T-helper 1 cell treated with Interleukin-12 subunit alpha and Interleukin-12 subunit beta and Interleukin-4 antibody, amounts not matched to agents 30 μg/mL and 1 μg/mL, for 36 hours (primary cell): Measurements from ENCODE around the gene RCSD1.
A peak's percentile ranks its signal among the peaks of the same experiment; 100 is the strongest.
"Not testable (repeated sequence)": the region's sequence is repeated elsewhere in the genome, so short reads cannot be mapped to it uniquely, and the experiment has no call there.

Source experiments
- H3K27ac Mint-ChIP-seq: one replicate; pipeline ENCODE4 v1.8.0; 2021; ENCODE audit warnings: mild to moderate bottlenecking, mixed read lengths
- H3K27me3 Mint-ChIP-seq: one replicate; pipeline ENCODE4 v1.8.0; 2021; ENCODE audit warnings: low read depth, mixed read lengths
- H3K36me3 Mint-ChIP-seq: one replicate; pipeline ENCODE4 v1.8.0; 2021; ENCODE audit warnings: low read depth, mixed read lengths
- H3K4me1 Mint-ChIP-seq: one replicate; pipeline ENCODE4 v1.8.0; 2021; ENCODE audit warnings: low read depth, mixed read lengths
- H3K4me3 Mint-ChIP-seq: one replicate; pipeline ENCODE4 v1.8.0; 2021; ENCODE audit warnings: mild to moderate bottlenecking, moderate library complexity, mixed read lengths
- H3K9me3 Mint-ChIP-seq: one replicate; pipeline ENCODE4 v1.8.0; 2021; ENCODE audit warnings: mixed read lengths

Gene RCSD1

GRCh38 chr1:167710836-167711235 is 80.8 kb downstream of the RCSD1 start:
- H3K36me3 Mint-ChIP-seq = peaks cover 17% of the 10 kb centered on the region
- peaks cover 11% of the 10 kb centered on the region for H3K27me3 Mint-ChIP-seq
- H3K9me3 Mint-ChIP-seq = no peaks in the 10 kb centered on the region
- H3K4me3 Mint-ChIP-seq = no peak overlapping the region
- peaks cover 33% of the 10 kb centered on the region for H3K4me1 Mint-ChIP-seq
- no peak overlapping the region for H3K27ac Mint-ChIP-seq

GRCh38 chr1:167711797-167712196 is 81.8 kb downstream of the RCSD1 start:
- no peak overlapping the region for H3K4me3 Mint-ChIP-seq
- peaks cover 11% of the 10 kb centered on the region for H3K27me3 Mint-ChIP-seq
- H3K9me3 Mint-ChIP-seq = no peaks in the 10 kb centered on the region
- H3K27ac Mint-ChIP-seq = no peak overlapping the region
- peaks cover 36% of the 10 kb centered on the region for H3K4me1 Mint-ChIP-seq
- H3K36me3 Mint-ChIP-seq = peaks cover 13% of the 10 kb centered on the region

GRCh38 chr1:167713330-167714081 is 83.5 kb downstream of the RCSD1 start:
- peak overlapping the region; percentile 81 for H3K27ac Mint-ChIP-seq
- H3K27me3 Mint-ChIP-seq = peaks cover 11% of the 10 kb centered on the region
- peak overlapping the region; percentile 94 for H3K4me3 Mint-ChIP-seq
- H3K36me3 Mint-ChIP-seq = peaks cover 3% of the 10 kb centered on the region
- H3K4me1 Mint-ChIP-seq = peaks cover 41% of the 10 kb centered on the region
- no peaks in the 10 kb centered on the region for H3K9me3 Mint-ChIP-seq

GRCh38 chr1:167714098-167714438 is 84.0 kb downstream of the RCSD1 start:
- Mint-ChIP-seq H3K9me3 (no peaks in the 10 kb centered on the region), H3K4me3 (peak overlapping the region; percentile 94), H3K36me3 (peaks cover 3% of the 10 kb centered on the region), H3K4me1 (peaks cover 39% of the 10 kb centered on the region), H3K27me3 (peaks cover 11% of the 10 kb centered on the region), H3K27ac (no peak overlapping the region)

GRCh38 chr1:167714439-167715156 is 84.6 kb downstream of the RCSD1 start:
- Mint-ChIP-seq H3K9me3 (no peaks in the 10 kb centered on the region), H3K36me3 (peaks cover 3% of the 10 kb centered on the region), H3K27ac (peak overlapping the region; percentile 91), H3K27me3 (peaks cover 11% of the 10 kb centered on the region), H3K4me1 (peaks cover 43% of the 10 kb centered on the region), H3K4me3 (peak overlapping the region; percentile 94)

GRCh38 chr1:167715157-167715999 is 85.3 kb downstream of the RCSD1 start:
- peak overlapping the region; percentile 94 for H3K4me3 Mint-ChIP-seq
- H3K36me3 Mint-ChIP-seq = peaks cover 3% of the 10 kb centered on the region
- H3K27me3 Mint-ChIP-seq = peaks cover 11% of the 10 kb centered on the region
- no peaks in the 10 kb centered on the region for H3K9me3 Mint-ChIP-seq
- peak overlapping the region; percentile 91 for H3K27ac Mint-ChIP-seq
- peaks cover 44% of the 10 kb centered on the region for H3K4me1 Mint-ChIP-seq

GRCh38 chr1:167716000-167716271 is 85.9 kb downstream of the RCSD1 start:
- Mint-ChIP-seq H3K4me1 (peaks cover 49% of the 10 kb centered on the region), H3K36me3 (peaks cover 3% of the 10 kb centered on the region), H3K9me3 (no peaks in the 10 kb centered on the region), H3K27me3 (peaks cover 11% of the 10 kb centered on the region), H3K27ac (peak overlapping the region; percentile 91), H3K4me3 (peak overlapping the region; percentile 94)

- peaks cover 55% of the 10 kb centered on the region for H3K4me1 Mint-ChIP-seq
- peak overlapping the region; percentile 53 for H3K27ac Mint-ChIP-seq
Observed at GRCh38 chr1:167717351-167717750, 87.3 kb downstream of the RCSD1 start.

GRCh38 chr1:167718914-167719691 is 89.1 kb downstream of the RCSD1 start:
- H3K27me3 Mint-ChIP-seq = peaks cover 6% of the 10 kb centered on the region
- H3K9me3 Mint-ChIP-seq = no peaks in the 10 kb centered on the region
- peak overlapping the region; percentile 69 for H3K27ac Mint-ChIP-seq
- H3K4me1 Mint-ChIP-seq = peaks cover 62% of the 10 kb centered on the region
- H3K36me3 Mint-ChIP-seq = peaks cover 4% of the 10 kb centered on the region
- peak overlapping the region; percentile 66 for H3K4me3 Mint-ChIP-seq

More at GRCh38 chr1:167717351-167717750, 87.3 kb downstream of the RCSD1 start:
- peaks cover 11% of the 10 kb centered on the region for H3K27me3 Mint-ChIP-seq
- peak overlapping the region; percentile 94 for H3K4me3 Mint-ChIP-seq
- H3K9me3 Mint-ChIP-seq = no peaks in the 10 kb centered on the region
- H3K36me3 Mint-ChIP-seq = peaks cover 3% of the 10 kb centered on the region

- H3K27me3 Mint-ChIP-seq, H3K36me3 Mint-ChIP-seq, H3K9me3 Mint-ChIP-seq: not testable (repeated sequence)
- Mint-ChIP-seq H3K27ac (peak overlapping the region; percentile 69), H3K4me1 (peaks cover 62% of the 10 kb centered on the region), H3K4me3 (peak overlapping the region; percentile 66)
Observed at GRCh38 chr1:167719715-167720421, 89.8 kb downstream of the RCSD1 start.

GRCh38 chr1:167720965-167721616 is 91.1 kb downstream of the RCSD1 start:
- H3K36me3 Mint-ChIP-seq = peaks cover 10% of the 10 kb centered on the region
- H3K4me3 Mint-ChIP-seq = peak overlapping the region; percentile 97
- peak overlapping the region; percentile 71 for H3K27ac Mint-ChIP-seq
- H3K9me3 Mint-ChIP-seq = no peaks in the 10 kb centered on the region
- H3K27me3 Mint-ChIP-seq = no peaks in the 10 kb centered on the region
- H3K4me1 Mint-ChIP-seq = peaks cover 60% of the 10 kb centered on the region

GRCh38 chr1:167721617-167722151 is 91.7 kb downstream of the RCSD1 start, which contains the start of gene MPZL1:
MPZL1 (plus strand) TSS chr1:167721982; CDS start chr1:167722152, 170 bp downstream.
- H3K27me3 Mint-ChIP-seq = no peaks in the 10 kb centered on the region
- H3K27ac Mint-ChIP-seq = peak within 1 kb of the TSS; percentile 90
- peak within 1 kb of the TSS; percentile 97 for H3K4me3 Mint-ChIP-seq
- peaks cover 63% of the 10 kb centered on the region for H3K4me1 Mint-ChIP-seq
- peaks cover 11% of the 10 kb centered on the region for H3K36me3 Mint-ChIP-seq
- H3K9me3 Mint-ChIP-seq = no peaks in the 10 kb centered on the region
